ENCODE measurements around the gene NR2F1.

DNA sequence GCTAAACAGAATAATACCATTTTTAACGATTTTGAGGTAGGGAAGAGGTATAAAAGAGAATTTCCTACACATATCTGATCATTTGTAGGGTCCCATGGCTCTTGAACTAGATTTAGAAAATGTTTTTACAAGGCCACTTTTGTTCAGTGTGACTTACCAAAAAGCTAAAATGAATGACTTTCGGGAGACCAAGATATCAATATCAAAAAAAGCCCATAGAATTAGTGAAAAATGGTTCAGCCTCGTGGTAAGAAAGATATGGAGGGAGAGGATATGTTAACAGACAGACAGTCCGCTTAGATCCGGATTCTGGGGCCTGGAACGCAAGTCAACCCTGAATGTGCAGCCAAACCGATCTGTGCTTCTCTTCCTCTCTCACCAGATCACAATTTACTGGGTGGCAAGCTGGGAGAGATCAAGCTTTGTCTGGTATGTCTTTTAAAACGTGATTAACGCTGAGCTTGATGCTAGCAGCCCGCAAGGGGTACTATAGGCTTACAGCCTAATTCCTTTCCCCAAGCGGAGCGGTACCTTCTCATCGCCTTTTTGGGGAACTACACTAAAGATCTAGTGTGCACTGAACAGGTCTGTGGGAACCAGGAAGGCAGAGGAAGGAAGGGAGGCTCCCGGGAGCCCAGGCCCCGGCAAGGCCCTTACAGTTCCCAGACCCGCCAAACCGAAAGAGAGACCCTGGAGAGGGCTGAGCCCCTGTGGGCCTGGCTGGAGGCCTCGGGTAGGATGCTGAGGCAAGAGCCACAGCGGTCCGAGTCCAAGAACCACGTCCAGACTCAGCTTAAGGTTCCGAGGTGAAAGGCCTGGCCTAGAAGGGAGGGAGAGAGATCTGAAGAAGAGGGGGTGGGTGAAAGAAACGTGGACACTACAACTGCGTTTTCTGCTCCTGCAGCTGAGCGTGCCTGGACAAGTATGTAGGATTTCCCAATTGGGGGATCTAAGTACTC is 4.9 kb upstream of the NR2F1 start:
- TF ChIP-seq, protein P1, sequence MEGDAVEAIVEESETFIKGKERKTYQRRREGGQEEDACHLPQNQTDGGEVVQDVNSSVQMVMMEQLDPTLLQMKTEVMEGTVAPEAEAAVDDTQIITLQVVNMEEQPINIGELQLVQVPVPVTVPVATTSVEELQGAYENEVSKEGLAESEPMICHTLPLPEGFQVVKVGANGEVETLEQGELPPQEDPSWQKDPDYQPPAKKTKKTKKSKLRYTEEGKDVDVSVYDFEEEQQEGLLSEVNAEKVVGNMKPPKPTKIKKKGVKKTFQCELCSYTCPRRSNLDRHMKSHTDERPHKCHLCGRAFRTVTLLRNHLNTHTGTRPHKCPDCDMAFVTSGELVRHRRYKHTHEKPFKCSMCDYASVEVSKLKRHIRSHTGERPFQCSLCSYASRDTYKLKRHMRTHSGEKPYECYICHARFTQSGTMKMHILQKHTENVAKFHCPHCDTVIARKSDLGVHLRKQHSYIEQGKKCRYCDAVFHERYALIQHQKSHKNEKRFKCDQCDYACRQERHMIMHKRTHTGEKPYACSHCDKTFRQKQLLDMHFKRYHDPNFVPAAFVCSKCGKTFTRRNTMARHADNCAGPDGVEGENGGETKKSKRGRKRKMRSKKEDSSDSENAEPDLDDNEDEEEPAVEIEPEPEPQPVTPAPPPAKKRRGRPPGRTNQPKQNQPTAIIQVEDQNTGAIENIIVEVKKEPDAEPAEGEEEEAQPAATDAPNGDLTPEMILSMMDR (IDR thresholded peaks at IDR 0.05 in 2 of 3, conservative IDR thresholded peaks at IDR 0.05 in 1 of 3; ENCODE audit: borderline replicate concordance in 1 of 3, insufficient read depth in 1 of 3, low read depth in 2 of 3, low read length in 2 of 3) = no peak
- TF ChIP-seq JUND (IDR thresholded peaks at IDR 0.05) = no peak
- no peak for TF ChIP-seq POLR2AphosphoS5 (IDR thresholded peaks at IDR 0.05; ENCODE audit: low read depth, low read length)
- no peak for TF ChIP-seq RAD21 (IDR thresholded peaks at IDR 0.05; ENCODE audit: low read depth)
- no peak for TF ChIP-seq FOSL1 (IDR thresholded peaks at IDR 0.05; ENCODE audit: low read depth)

Measured in HCT116 (cell line).